ENCODE measurements around the gene GINS1.

The GINS1 gene

DNA sequence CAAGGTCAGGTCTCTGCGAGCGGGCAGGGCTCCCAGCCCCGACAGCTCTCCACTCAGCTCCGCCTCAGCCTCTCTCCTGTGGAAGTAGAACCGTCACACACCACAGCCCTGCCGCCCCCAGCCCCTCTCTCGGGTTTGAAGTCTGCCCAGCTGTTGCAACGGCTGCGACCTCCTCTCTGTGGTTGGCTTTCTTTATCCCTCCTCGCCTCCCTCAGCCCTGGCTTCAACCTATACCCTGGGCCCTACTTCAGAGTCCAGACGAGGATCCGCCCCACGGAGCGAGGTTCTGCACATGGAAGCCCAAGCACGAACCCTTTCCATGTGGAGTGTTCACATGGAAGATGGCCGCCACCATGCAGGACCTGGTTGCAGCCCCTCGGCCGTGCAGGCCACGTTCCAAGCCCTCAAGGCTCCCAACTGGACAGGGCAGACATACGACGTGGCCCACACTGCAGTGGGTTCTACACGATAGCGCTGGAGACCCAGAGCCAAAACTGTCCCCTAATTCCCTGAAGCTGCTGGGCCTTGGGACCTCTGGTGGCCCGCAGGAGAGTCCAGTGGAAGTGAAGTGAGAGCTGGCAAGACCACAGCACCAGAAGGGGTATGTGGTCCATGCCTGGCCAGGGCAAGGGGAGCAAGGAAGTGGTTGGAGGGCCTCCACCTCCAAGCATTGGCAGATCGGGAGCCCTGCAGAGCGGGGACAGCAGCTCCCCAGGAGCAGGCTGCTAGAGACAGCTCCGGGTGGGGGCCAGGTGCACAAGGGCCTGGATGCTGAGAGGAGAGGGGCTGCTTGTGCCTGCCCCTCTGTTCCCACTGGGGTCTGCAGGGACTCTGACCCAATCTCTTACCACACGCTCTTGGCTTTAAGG lies 69.8 kb downstream of the GINS1 start:
- DNase-seq (ENCODE audit: low read depth), result no peak

GRCh38 chr20:25478889-25479568 lies 71.6 kb downstream of the GINS1 start:
- no peak for DNase-seq (ENCODE audit: low read depth)

- DNase-seq (ENCODE audit: low read depth), result no peak
Observed at GRCh38 chr20:25479638-25480037, 72.2 kb downstream of the GINS1 start.

DNA sequence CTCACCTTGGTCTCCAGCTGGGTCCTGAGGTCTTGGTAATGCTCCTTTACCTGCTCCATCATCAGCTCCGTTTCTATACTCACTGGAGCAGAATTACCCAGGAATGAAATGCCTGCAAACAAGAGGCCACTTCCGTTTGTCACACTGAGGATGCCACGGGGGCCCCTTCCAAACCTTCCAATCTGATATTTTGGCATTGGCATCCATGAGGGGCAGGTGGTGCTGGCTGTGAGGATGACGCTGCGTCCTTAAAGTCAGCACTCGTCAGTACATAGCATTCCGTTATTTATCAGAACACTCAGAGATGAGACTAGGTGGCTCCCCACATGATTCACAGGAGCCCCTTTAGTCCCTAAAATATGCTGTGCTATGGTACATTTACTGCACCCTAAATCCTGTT lies 72.7 kb downstream of the GINS1 start:
- DNase-seq (ENCODE audit: low read depth), result no peak

DNA sequence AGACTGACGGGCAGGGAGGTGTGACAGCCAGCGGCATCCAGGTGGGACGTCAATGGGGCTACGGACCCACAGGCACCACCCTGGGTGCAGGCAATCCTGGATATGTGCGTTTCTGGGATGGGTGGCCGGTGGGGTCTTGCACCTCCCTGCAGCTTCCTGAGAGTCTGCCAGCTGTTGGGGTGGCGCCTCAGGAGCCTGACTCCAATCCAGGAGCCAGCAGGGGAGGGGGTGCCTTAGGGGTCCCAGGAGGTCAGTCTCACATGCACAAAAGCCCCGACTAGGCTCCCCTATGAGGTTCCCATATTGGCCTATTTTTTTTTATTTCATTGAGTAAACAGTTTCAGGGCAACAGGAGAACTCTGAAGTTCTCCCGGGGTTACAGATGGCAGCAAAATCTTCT lies 73.3 kb downstream of the GINS1 start:
- no peak for DNase-seq (ENCODE audit: low read depth)

DNA sequence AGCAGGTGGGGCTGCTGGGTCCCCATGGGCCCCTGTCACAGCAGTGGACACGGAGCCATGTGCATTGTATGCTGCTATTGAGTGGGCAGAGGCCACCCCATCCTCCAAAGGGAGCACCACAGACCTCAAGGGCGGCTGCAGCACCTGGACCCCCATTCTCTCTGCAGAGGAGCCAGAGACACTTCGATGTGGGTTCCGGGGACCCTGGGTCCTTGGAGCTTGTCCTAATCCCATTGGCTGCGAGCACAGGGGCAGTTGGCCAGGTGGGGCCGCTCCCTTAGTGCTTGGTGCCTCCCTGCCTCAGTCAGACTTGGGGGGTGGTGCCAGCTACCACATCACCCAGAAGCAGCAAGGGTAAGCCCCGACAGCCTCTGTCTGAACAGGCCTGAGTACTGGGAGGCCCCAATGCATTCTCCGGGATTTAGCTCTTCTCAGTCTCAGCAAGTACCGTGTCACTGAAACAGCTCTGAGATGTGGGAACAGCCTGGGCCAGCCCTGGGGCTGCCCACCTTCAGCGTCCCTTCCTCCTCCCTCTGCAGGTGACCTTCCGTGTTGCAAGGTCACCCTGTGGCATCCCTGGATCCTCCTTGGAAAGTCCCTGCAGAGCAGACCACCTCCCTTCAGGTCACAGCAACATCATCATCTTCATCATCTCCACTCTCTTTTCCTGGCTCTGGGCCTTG lies 73.9 kb downstream of the GINS1 start:
- DNase-seq (ENCODE audit: low read depth), result no peak

DNA sequence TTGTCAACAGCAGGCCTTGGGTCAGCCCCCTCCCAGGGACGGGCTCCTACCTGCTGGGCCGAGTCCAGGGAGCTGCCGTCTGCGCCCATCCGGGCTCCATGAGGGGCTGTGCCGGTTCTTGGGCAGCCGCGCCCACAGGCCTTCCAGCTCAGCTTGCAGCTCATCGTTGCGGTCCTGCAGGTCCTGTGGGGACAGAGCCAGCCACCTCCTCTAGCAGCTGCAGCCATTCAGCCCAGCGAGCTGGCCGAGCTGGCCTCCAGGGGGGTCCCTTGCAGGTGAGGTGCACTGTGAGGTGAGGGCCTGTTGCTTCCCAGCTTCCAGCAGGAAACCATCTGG lies 74.4 kb downstream of the GINS1 start:
- DNase-seq (ENCODE audit: low read depth), result no peak

GRCh38 chr20:25483431-25484132 lies 76.1 kb downstream of the GINS1 start:
- DNase-seq (ENCODE audit: low read depth), result no peak

- no peak for DNase-seq (ENCODE audit: low read depth)
Observed at GRCh38 chr20:25484224-25484846, 76.9 kb downstream of the GINS1 start.

GRCh38 chr20:25484911-25485511 lies 77.5 kb downstream of the GINS1 start:
- DNase-seq (ENCODE audit: low read depth), result no peak

DNA sequence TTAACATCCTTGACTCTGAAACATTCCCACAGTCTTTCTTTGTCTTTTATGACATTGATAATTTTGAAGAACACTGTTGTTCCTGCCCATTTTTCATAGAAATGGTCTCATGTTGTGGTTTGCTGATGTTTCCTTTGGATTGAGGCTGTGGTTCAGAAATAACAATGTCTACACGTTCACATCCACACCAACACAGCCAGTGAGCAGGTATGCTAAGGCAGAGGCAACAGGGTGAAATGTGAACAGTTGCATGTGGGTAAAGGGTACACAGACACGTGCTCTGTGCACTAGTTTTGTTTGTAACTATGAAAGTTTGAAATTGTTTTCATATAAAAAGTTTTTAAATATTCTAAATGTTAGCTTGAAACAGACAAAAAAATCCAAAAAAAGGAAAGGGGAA lies 78.4 kb downstream of the GINS1 start:
- no peak for DNase-seq (ENCODE audit: low read depth)

- no peak for DNase-seq (ENCODE audit: low read depth)
Observed at GRCh38 chr20:25486377-25486776, 78.9 kb downstream of the GINS1 start.

DNA sequence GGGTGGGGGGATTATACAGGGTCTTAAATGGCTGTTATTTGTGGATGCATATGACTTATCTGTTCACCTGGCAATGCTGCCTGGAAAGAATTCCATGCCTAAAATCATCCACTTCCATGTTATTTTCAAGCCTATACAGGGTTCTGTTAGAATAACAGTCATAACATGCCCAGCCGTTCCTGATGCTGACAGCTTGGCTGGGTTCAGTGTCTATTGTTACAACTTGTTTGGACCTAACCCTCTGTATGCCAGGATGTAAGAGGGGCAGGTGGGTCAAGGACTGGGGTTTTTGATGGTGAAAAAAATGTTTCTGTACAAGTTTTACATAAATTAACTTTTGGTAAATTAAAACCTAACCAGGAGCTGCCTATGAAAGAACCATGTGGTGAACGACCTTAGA lies 79.8 kb downstream of the GINS1 start:
- no peak for DNase-seq (ENCODE audit: low read depth)

DNA sequence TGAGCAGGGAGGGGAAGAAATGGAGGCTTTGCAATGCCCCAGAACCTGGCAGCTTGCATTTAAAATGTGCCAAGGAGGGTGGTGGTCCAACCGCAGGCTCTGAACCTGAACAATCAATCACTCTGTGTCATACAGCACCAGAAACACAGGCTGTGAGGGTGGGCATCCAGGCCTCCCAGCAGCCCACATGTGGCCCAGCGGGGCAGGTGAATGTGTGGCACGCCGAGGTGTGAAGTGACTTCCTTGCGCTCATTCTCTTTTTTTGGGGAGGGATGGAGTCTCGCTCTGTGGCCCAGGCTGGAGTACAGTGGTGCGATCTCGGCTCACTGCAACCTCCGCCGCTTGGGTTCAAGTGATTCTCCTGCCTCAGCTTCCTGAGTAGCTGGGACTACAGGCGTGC lies 80.5 kb downstream of the GINS1 start:
- no peak for DNase-seq (ENCODE audit: low read depth)

DNA sequence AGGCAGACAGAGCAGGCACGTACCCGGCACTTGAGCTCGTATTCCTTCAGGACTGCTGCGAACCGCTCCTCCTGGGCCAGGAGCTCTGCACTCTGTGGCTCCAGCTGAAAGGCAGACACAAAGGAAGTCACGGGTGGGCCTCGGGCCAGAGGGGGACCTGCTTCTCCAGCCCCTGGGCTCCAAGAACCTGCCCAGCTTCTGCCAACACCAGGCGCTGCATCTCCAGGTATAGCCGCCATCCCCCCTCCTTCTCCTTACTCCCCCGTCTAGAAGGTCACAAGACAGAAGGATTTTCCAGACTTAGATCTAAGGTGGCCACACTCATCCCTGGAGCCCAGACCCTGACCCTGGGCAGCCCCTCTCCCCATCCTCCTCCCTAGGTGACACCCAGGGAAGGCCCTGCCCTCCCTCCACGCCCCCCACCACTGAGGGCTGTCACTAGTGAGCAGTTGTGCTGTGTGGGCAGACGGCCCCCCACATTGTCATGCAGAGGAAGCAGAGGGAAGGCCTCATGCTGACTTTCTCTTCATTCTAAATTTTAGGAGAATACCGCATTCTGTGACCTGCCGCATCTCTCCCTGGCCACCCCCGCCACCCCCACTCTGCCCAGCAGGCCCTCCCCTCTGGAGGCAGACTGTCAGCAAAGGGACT lies 81.9 kb downstream of the GINS1 start:
- DNase-seq (ENCODE audit: low read depth), result no peak

- no peak for DNase-seq (ENCODE audit: low read depth)
Observed at GRCh38 chr20:25490656-25491445, 83.4 kb downstream of the GINS1 start.

GRCh38 chr20:25491446-25492038 lies 84.1 kb downstream of the GINS1 start:
- no peak for DNase-seq (ENCODE audit: low read depth)

GRCh38 chr20:25493137-25493536 lies 85.7 kb downstream of the GINS1 start:
- DNase-seq (ENCODE audit: low read depth), result no peak

- DNase-seq (ENCODE audit: low read depth), result no peak
Observed at GRCh38 chr20:25493748-25494505, 86.5 kb downstream of the GINS1 start.
